Measurements from ENCODE around the gene MYOT. TPM values are rescaled to one million over a fixed set of nuclear protein-coding genes. Genes with fewer than 3 reads are reported as not detected.

Gene MYOT
- total RNA-seq, 6 donors from 2014 or later: not detected

DNA sequence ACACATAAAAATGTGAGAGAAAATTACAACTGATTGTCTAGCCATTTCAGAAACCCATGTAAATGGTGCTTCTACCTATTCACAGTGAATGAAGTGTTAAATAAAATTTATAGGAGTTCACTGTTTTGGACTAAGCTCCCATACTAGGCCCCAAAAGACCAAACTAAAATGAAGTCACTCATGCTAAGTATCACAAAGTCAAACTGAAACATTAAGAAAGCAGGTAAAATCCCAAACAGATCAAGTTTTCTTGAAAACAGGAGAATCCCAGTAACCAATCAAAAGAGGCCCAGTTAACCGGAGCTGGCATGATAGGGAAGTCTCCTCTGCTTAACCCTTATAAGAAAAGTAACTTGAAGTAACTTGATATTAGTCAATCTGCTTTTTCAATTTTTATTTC, 35.2 kb upstream of the MYOT start:
- ATAC-seq (ENCODE audit: low FRiP score in 2 of 2) (no peak), DNase-seq (no peak)
- H3K36me3 ChIP-seq: no peaks in the 10 kb centered on the region
- WGBS, 2 donors: 78 to 90% methylated on average over 1 of the region's 1 CpG
- H3K4me3 ChIP-seq: no peak overlapping the region
- H3K4me1 ChIP-seq: no peaks in the 10 kb centered on the region
- H3K27ac ChIP-seq: no peak overlapping the region
- TF ChIP-seq POLR2AphosphoS5 (IDR thresholded peaks at IDR 0.05) (no peak), EP300 (IDR thresholded peaks at IDR 0.05) (no peak), POLR2A (IDR thresholded peaks at IDR 0.05) (no peak)
- TF ChIP-seq, protein P1, sequence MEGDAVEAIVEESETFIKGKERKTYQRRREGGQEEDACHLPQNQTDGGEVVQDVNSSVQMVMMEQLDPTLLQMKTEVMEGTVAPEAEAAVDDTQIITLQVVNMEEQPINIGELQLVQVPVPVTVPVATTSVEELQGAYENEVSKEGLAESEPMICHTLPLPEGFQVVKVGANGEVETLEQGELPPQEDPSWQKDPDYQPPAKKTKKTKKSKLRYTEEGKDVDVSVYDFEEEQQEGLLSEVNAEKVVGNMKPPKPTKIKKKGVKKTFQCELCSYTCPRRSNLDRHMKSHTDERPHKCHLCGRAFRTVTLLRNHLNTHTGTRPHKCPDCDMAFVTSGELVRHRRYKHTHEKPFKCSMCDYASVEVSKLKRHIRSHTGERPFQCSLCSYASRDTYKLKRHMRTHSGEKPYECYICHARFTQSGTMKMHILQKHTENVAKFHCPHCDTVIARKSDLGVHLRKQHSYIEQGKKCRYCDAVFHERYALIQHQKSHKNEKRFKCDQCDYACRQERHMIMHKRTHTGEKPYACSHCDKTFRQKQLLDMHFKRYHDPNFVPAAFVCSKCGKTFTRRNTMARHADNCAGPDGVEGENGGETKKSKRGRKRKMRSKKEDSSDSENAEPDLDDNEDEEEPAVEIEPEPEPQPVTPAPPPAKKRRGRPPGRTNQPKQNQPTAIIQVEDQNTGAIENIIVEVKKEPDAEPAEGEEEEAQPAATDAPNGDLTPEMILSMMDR (IDR thresholded peaks at IDR 0.05): no peak
- H3K27me3 ChIP-seq: no peaks in the 10 kb centered on the region
- no peaks in the 10 kb centered on the region for H3K9me3 ChIP-seq

DNA sequence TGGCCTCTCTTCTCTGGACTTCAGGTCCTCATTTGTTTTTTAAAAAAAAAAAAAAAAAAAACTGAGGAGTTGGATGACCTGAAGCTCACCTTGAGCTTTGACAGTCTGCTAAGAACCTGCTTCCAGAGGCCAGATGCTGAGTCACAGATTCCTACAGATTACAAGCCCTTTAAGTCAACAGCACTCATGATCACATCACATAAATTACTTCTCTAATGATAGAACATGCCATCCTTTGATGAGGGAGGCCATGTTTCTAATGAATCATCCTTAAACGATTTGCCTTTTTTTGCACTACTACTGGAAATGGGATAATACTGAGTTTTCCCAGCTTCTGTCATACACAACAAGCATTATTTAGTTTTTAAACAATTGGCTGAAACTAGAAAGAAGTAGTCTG, 34.2 kb upstream of the MYOT start:
- DNase-seq (no peak), ATAC-seq (ENCODE audit: low FRiP score in 2 of 2) (peak in 1 of 2 donors; percentile 16)
- Histone ChIP-seq H3K27me3 (no peaks in the 10 kb centered on the region), H3K36me3 (no peaks in the 10 kb centered on the region), H3K27ac (no peak overlapping the region), H3K4me3 (no peak overlapping the region), H3K9me3 (no peaks in the 10 kb centered on the region), H3K4me1 (no peaks in the 10 kb centered on the region)
- TF ChIP-seq, protein P1 (IDR thresholded peaks at IDR 0.05): no peak
- TF ChIP-seq POLR2A (IDR thresholded peaks at IDR 0.05) (no peak), EP300 (IDR thresholded peaks at IDR 0.05) (no peak), POLR2AphosphoS5 (IDR thresholded peaks at IDR 0.05) (no peak)
- 56 to 57% methylated on average over 1 of the region's 1 CpG for WGBS, 2 donors

- no peak for TF ChIP-seq POLR2AphosphoS5 (IDR thresholded peaks at IDR 0.05)
- no peak for TF ChIP-seq EP300 (IDR thresholded peaks at IDR 0.05)
- no peak for TF ChIP-seq POLR2A (IDR thresholded peaks at IDR 0.05)
- no peak overlapping the region for H3K4me3 ChIP-seq
- WGBS, 2 donors: 52 to 60% methylated on average over 4 of the region's 4 CpGs
- no peaks in the 10 kb centered on the region for H3K4me1 ChIP-seq
- no peak for DNase-seq
- ATAC-seq (ENCODE audit: low FRiP score in 2 of 2): no peak
- H3K36me3 ChIP-seq: no peaks in the 10 kb centered on the region
- H3K27ac ChIP-seq: no peak overlapping the region
- no peaks in the 10 kb centered on the region for H3K27me3 ChIP-seq
- H3K9me3 ChIP-seq: no peaks in the 10 kb centered on the region
Measured at GRCh38 chr5:137834498-137835049, 33.1 kb upstream of the MYOT start.

- Histone ChIP-seq H3K27me3 (no peaks in the 10 kb centered on the region), H3K9me3 (no peaks in the 10 kb centered on the region), H3K27ac (no peak overlapping the region), H3K4me3 (no peak overlapping the region), H3K36me3 (no peaks in the 10 kb centered on the region), H3K4me1 (no peaks in the 10 kb centered on the region)
- DNase-seq (no peak), ATAC-seq (ENCODE audit: low FRiP score in 2 of 2) (no peak)
- 81 to 87% methylated on average over 1 of the region's 1 CpG for WGBS, 2 donors
- TF ChIP-seq, protein P1 (IDR thresholded peaks at IDR 0.05): no peak
Measured at GRCh38 chr5:137836298-137836697, 31.4 kb upstream of the MYOT start.

DNA sequence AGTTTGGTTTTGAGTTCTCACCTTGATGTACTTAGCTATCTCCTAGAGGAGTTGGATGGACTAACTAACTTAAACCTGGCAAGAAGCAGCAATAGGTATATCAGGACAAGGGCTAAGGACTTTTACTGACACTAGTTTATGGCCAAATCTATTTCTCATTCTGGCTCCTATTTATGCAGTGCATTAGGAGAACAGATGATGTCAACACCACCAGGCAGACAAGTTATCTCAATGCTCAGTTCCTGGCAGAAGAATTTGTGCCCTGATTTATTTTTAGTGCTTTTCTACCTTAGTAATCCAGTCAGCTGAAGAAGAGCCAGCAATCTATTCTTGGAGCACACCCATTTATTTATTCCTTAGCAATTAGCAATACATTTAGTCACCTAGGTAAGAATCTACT, 30.7 kb upstream of the MYOT start:
- no peaks in the 10 kb centered on the region for H3K9me3 ChIP-seq
- H3K36me3 ChIP-seq: no peaks in the 10 kb centered on the region
- H3K4me3 ChIP-seq: no peak overlapping the region
- no peak for DNase-seq
- ATAC-seq (ENCODE audit: low FRiP score in 2 of 2): peak in 1 of 2 donors; percentile 47
- H3K27me3 ChIP-seq: no peaks in the 10 kb centered on the region
- TF ChIP-seq, protein P1 (IDR thresholded peaks at IDR 0.05): no peak
- TF ChIP-seq POLR2A (IDR thresholded peaks at IDR 0.05): no peak
- no peak for TF ChIP-seq EP300 (IDR thresholded peaks at IDR 0.05)
- TF ChIP-seq POLR2AphosphoS5 (IDR thresholded peaks at IDR 0.05): no peak
- H3K27ac ChIP-seq: no peak overlapping the region
- H3K4me1 ChIP-seq: no peaks in the 10 kb centered on the region
